Endodermal cell (in vitro differentiated cells): Measurements from ENCODE around the gene GPR153. TPM values are rescaled to one million over a fixed set of nuclear protein-coding genes. Genes with fewer than 3 reads are reported as not detected.

Experiments used
- DNase-seq: peaks from one replicate; pipeline ENCODE4 v3.0.0-alpha.2; 2017
- H3K27ac ChIP-seq: 2 replicates; pipeline ENCODE4 v1.5.1; 2013; ENCODE audit warnings: mild to moderate bottlenecking, low read depth, low read length, moderate library complexity
- H3K27me3 ChIP-seq: 2 replicates; pipeline ENCODE4 v1.6.1; 2013; ENCODE audit warnings: mild to moderate bottlenecking, low read length, moderate library complexity; ENCODE audit not compliant: insufficient read depth, control insufficient read depth, poor library complexity, severe bottlenecking
- H3K36me3 ChIP-seq: 2 replicates; pipeline ENCODE4 v1.7.0; 2013; ENCODE audit warnings: mild to moderate bottlenecking, low read length, moderate library complexity; ENCODE audit not compliant: control insufficient read depth, insufficient read depth
- H3K4me1 ChIP-seq: one replicate; pipeline ENCODE4 v1.7.0; 2013; ENCODE audit warnings: low read length; ENCODE audit not compliant: control insufficient read depth, insufficient read depth
- H3K4me3 ChIP-seq: 2 replicates; pipeline ENCODE4 v1.5.1; 2013; ENCODE audit warnings: mild to moderate bottlenecking, low read length, moderate library complexity
- H3K9ac ChIP-seq: 2 replicates; pipeline ENCODE4 v1.6.1; 2013; ENCODE audit warnings: mild to moderate bottlenecking, low read length, moderate library complexity; ENCODE audit not compliant: poor library complexity, severe bottlenecking; ENCODE audit errors: extremely low read depth
- H3K9me3 ChIP-seq: 2 replicates; pipeline ENCODE4 v1.6.1; 2013; ENCODE audit warnings: mild to moderate bottlenecking, low read length, moderate library complexity; ENCODE audit not compliant: control insufficient read depth
- H3K27ac Mint-ChIP-seq: 2 replicates; pipeline ENCODE4 v1.8.0; 2020; ENCODE audit warnings: mixed read lengths
- H3K27me3 Mint-ChIP-seq: 2 replicates; pipeline ENCODE4 v1.8.0; 2021; ENCODE audit warnings: mild to moderate bottlenecking, mixed read lengths; ENCODE audit not compliant: insufficient read depth
- H3K36me3 Mint-ChIP-seq: 2 replicates; pipeline ENCODE4 v1.8.0; 2020; ENCODE audit warnings: low read depth, mixed read lengths
- H3K4me1 Mint-ChIP-seq: 2 replicates; pipeline ENCODE4 v1.8.0; 2020; ENCODE audit warnings: mixed read lengths
- H3K4me3 Mint-ChIP-seq: 2 replicates; pipeline ENCODE4 v1.8.0; 2020; ENCODE audit warnings: mild to moderate bottlenecking, moderate library complexity, mixed read lengths
- H3K9me3 Mint-ChIP-seq: 2 replicates; pipeline ENCODE4 v1.8.0; 2020; ENCODE audit warnings: mild to moderate bottlenecking, mixed read lengths
- CTCF ChIP-seq: fragments of 200-600 bp; sonication (generic); conservative IDR thresholded peaks from 2 replicates; pipeline ENCODE4 v1.5.0; 2021; ENCODE audit warnings: antibody characterized with exemption, mild to moderate bottlenecking
- WGBS, 2 experiments: methylation state at CpG; one replicate each; pipeline versions ENCODE4 v1.1.5 to v1.1.7; 2013; ENCODE audit warnings: missing lambda C conversion rate in 2 of 2, mixed read lengths in 1 of 2; ENCODE audit not compliant: insufficient coverage in 1 of 2, insufficient read length in 1 of 2; 5-methylcytosine and 5-hydroxymethylcytosine counted together
- total RNA-seq, 2 donors: library from RNA; stranded (reverse); fragmentation: NEBNext Ultra II Directional in 1 of 2; extraction: Animal tissue kit (Norgen Biotek cat#: 25700) in 1 of 2; gene quantifications; 2 replicates in 1 of 2; 3 replicates in 1 of 2; pipeline ENCODE4 v1.2.1, GENCODE V29; 2021

Gene GPR153
- total RNA-seq, 2 donors from 2014 or later = 2.4 to 2.8 TPM

- H3K27me3 Mint-ChIP-seq = peaks cover 1% of the 10 kb centered on the region
Measured at GRCh38 chr1:6198646-6199297, 62.1 kb downstream of the GPR153 start.

GRCh38 chr1:6197746-6198427 is 63.0 kb downstream of the GPR153 start:
- H3K36me3 ChIP-seq = peaks cover 46% of the 10 kb centered on the region
- H3K27me3 Mint-ChIP-seq = peaks cover 1% of the 10 kb centered on the region
- H3K9ac ChIP-seq = peak overlapping the region; percentile 92
- peak overlapping the region; percentile 93 for H3K4me3 ChIP-seq
- WGBS, 2 experiments = 74 to 75% methylated on average over 3 to 6 of the region's 6 CpGs
- DNase-seq = no peak
- no peak overlapping the region for H3K27ac ChIP-seq
- H3K9me3 Mint-ChIP-seq = no peaks in the 10 kb centered on the region
- H3K4me3 Mint-ChIP-seq = peak overlapping the region; percentile 74
- peak overlapping the region; percentile 67 for H3K27ac Mint-ChIP-seq
- no peak for TF ChIP-seq CTCF
- H3K4me1 Mint-ChIP-seq = peaks cover 23% of the 10 kb centered on the region
- peaks cover 42% of the 10 kb centered on the region for H3K36me3 Mint-ChIP-seq
- H3K9me3 ChIP-seq = no peaks in the 10 kb centered on the region
- no peaks in the 10 kb centered on the region for H3K4me1 ChIP-seq
- no peaks in the 10 kb centered on the region for H3K27me3 ChIP-seq

More at GRCh38 chr1:6198646-6199297, 62.1 kb downstream of the GPR153 start:
- no peaks in the 10 kb centered on the region for H3K9me3 ChIP-seq
- no peak for TF ChIP-seq CTCF
- no peaks in the 10 kb centered on the region for H3K4me1 ChIP-seq
- peak overlapping the region; percentile 92 for H3K9ac ChIP-seq
- no peak for DNase-seq
- peaks cover 37% of the 10 kb centered on the region for H3K36me3 ChIP-seq
- Mint-ChIP-seq H3K4me1 (peaks cover 23% of the 10 kb centered on the region), H3K36me3 (peaks cover 33% of the 10 kb centered on the region), H3K27ac (peak overlapping the region; percentile 67), H3K9me3 (no peaks in the 10 kb centered on the region), H3K4me3 (peak overlapping the region; percentile 74)
- no peaks in the 10 kb centered on the region for H3K27me3 ChIP-seq
- peak overlapping the region; percentile 56 for H3K27ac ChIP-seq
- H3K4me3 ChIP-seq = peak overlapping the region; percentile 93
- 0% methylated on average over 10 to 31 of the region's 31 CpGs for WGBS, 2 experiments

Other genes starting within 250 kb of the GPR153 start
- 10 to 100 TPM; 14.9 to 22.9 TPM for gene KCNAB2, start 215.2 kb downstream of the GPR153 start, total RNA-seq
- under 1 TPM; 0.40 to 0.69 TPM for gene CHD5, start 80.8 kb downstream of the GPR153 start, total RNA-seq
- gene RPL22, start 61.5 kb downstream of the GPR153 start, total RNA-seq = 100 to 1,000 TPM; 409 to 481 TPM
- 1 to 10 TPM; 4.8 to 7.7 TPM for gene RNF207, start 55.0 kb downstream of the GPR153 start, total RNA-seq
- gene ICMT, start 25.1 kb downstream of the GPR153 start, total RNA-seq = 10 to 100 TPM; 75.9 to 80.3 TPM
- gene HES3, start 16.9 kb downstream of the GPR153 start, total RNA-seq = 1 to 10 TPM in 1 of 2 donors, not detected in 1; 2.7 TPM
- 10 to 100 TPM; 51.3 to 70.7 TPM for gene ACOT7, start 132.7 kb upstream of the GPR153 start, total RNA-seq
- gene HES2, start 158.8 kb upstream of the GPR153 start, total RNA-seq = not detected
- 10 to 100 TPM in 1 of 2 donors, 1 to 10 TPM in 1; 4.1 to 10.5 TPM for gene ESPN, start 163.7 kb upstream of the GPR153 start, total RNA-seq
- 10 to 100 TPM; 25.9 to 26.9 TPM for gene TNFRSF25, start 205.1 kb upstream of the GPR153 start, total RNA-seq
- 10 to 100 TPM; 32.6 to 38.8 TPM for gene PLEKHG5, start 230.6 kb upstream of the GPR153 start, total RNA-seq